Neural progenitor cell (in vitro differentiated cells): ENCODE data around the gene PSTPIP1. TPM values are rescaled to one million over a fixed set of nuclear protein-coding genes. Genes with fewer than 3 reads are reported as not detected.

ENCODE experiments used
- DNase-seq: peaks from one replicate; pipeline ENCODE4 v3.0.0-alpha.2; 2016; ENCODE audit warnings: low spot score
- H2AFZ ChIP-seq: fragments of 200-600 bp; sonication (generic); replicated peaks from 2 replicates; pipeline ENCODE4 v1.6.1; 2016; ENCODE audit warnings: antibody characterized with exemption
- H3F3A ChIP-seq: fragments of 200-600 bp; sonication (generic); 2 replicates; pipeline ENCODE4 v1.6.1; 2016; ENCODE audit warnings: antibody characterized with exemption, low read depth
- H3K27ac ChIP-seq: fragments of 200-600 bp; sonication (generic); 2 replicates; pipeline ENCODE4 v1.5.1; 2016; ENCODE audit warnings: mild to moderate bottlenecking
- H3K27me3 ChIP-seq: fragments of 200-600 bp; sonication (generic); 2 replicates; pipeline ENCODE4 v1.6.1; 2016; ENCODE audit warnings: mild to moderate bottlenecking, moderate library complexity
- H3K36me3 ChIP-seq: fragments of 200-600 bp; sonication (generic); 2 replicates; pipeline ENCODE4 v1.5.1; 2016
- H3K4me1 ChIP-seq: fragments of 200-600 bp; sonication (generic); 2 replicates; pipeline ENCODE4 v1.6.1; 2016; ENCODE audit warnings: mixed run types
- H3K4me2 ChIP-seq: fragments of 200-600 bp; sonication (generic); 2 replicates; pipeline ENCODE4 v1.6.1; 2016
- H3K4me3 ChIP-seq: fragments of 200-600 bp; sonication (generic); 2 replicates; pipeline ENCODE4 v1.5.1; 2016
- H3K79me2 ChIP-seq: fragments of 200-600 bp; sonication (generic); 2 replicates; pipeline ENCODE4 v1.6.1; 2016; ENCODE audit warnings: low read depth
- H3K9ac ChIP-seq: fragments of 200-600 bp; sonication (generic); 2 replicates; pipeline ENCODE4 v1.6.1; 2016
- H3K9me3 ChIP-seq: fragments of 200-600 bp; sonication (generic); 2 replicates; pipeline ENCODE4 v1.5.1; 2016; ENCODE audit warnings: low read depth
- H4K20me1 ChIP-seq: fragments of 200-600 bp; sonication (generic); 2 replicates; pipeline ENCODE4 v1.6.1; 2016; ENCODE audit warnings: low read depth
- H3K27ac Mint-ChIP-seq: 3 replicates; pipeline ENCODE4 v1.8.0; 2021; ENCODE audit warnings: mixed read lengths
- H3K27me3 Mint-ChIP-seq: 2 replicates; pipeline ENCODE4 v1.8.0; 2022; ENCODE audit warnings: low read depth, mild to moderate bottlenecking, inconsistent platforms, moderate library complexity, mixed read lengths; ENCODE audit not compliant: insufficient read depth
- H3K36me3 Mint-ChIP-seq: 3 replicates; pipeline ENCODE4 v1.8.0; 2021; ENCODE audit warnings: mixed read lengths
- H3K4me1 Mint-ChIP-seq: 3 replicates; pipeline ENCODE4 v1.8.0; 2021; ENCODE audit warnings: mixed read lengths
- H3K4me3 Mint-ChIP-seq: 3 replicates; pipeline ENCODE4 v1.8.0; 2021; ENCODE audit warnings: mild to moderate bottlenecking, moderate library complexity, mixed read lengths
- H3K9me3 Mint-ChIP-seq: 3 replicates; pipeline ENCODE4 v1.8.0; 2020; ENCODE audit warnings: mixed read lengths
- EZH2 ChIP-seq: fragments of 200-600 bp; sonication (generic); IDR thresholded peaks from 2 replicates; pipeline ENCODE4 v1.6.1; 2017; ENCODE audit warnings: antibody characterized with exemption, mild to moderate bottlenecking, moderate library complexity
- EZH2phosphoT487 ChIP-seq: fragments of 200-600 bp; sonication (generic); IDR thresholded peaks from 2 replicates; pipeline ENCODE4 v1.6.1; 2017; ENCODE audit warnings: antibody characterized with exemption
- total RNA-seq: library from RNA; depleted of rRNA; stranded (reverse); fragments of >200 nt; gene quantifications from 2 replicates; pipeline ENCODE4 v1.2.3, GENCODE V29; 2015; ENCODE audit warnings: low replicate concordance
- TF ChIP-seq, protein P1 (sequence below): fragments of 200-600 bp; sonication (generic); IDR thresholded peaks from 2 replicates; pipeline ENCODE4 v1.5.1; 2017; ENCODE audit warnings: antibody characterized with exemption, mild to moderate bottlenecking

PSTPIP1 gene
- total RNA-seq, 1 donor from 2014 or later, result 0.19 TPM

DNA sequence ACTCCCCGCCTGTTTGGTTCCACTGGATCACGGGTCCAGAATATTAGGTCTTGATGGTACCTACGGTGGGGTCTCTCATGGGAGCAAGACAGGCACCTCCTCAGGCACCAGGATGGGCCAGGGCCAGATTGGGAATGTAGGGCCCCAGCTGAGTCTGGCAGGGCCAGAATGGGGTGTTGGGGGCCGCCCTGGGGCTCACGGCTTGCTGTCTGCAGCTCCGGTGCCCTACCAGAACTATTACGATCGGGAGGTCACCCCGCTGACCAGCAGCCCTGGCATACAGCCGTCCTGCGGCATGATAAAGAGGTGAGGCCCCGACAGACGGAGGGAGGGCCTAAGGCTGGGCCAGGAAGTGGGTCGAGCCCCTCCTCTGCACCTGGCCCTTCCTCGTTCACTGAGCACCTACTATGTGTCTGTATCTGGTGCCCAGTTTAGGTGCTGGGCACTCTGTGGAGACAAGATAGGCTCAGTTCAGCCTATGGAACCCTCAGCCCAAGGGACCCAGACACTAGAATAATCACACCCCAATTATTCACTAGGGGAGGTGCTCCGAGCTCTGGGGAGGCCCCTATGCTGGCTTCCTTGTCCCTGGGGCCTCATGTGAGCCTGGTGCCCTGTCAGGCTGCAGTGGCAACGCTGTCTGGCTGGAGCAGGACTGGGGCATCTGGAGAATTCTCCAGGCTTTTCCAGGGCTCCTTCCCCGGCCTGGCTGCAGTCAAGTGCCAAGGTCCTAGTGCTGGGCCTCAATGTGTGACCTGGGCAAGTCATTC, 37.9 kb downstream of the PSTPIP1 start:
- Histone ChIP-seq H4K20me1 (no peaks in the 10 kb centered on the region), H3K4me2 (no peak overlapping the region), H3K4me1 (peaks cover 32% of the 10 kb centered on the region), H3K9ac (no peak overlapping the region), H2AFZ (no peak overlapping the region), H3K4me3 (no peak overlapping the region), H3F3A (peaks cover 4% of the 10 kb centered on the region), H3K27me3 (no peaks in the 10 kb centered on the region), H3K27ac (no peak overlapping the region), H3K79me2 (no peaks in the 10 kb centered on the region), H3K9me3 (no peaks in the 10 kb centered on the region), H3K36me3 (no peaks in the 10 kb centered on the region)
- Mint-ChIP-seq H3K4me1 (peaks cover 21% of the 10 kb centered on the region), H3K27ac (no peak overlapping the region), H3K36me3 (peaks cover 5% of the 10 kb centered on the region), H3K27me3 (peaks cover 10% of the 10 kb centered on the region), H3K4me3 (no peak overlapping the region), H3K9me3 (peaks cover 3% of the 10 kb centered on the region)
- TF ChIP-seq, protein P1, sequence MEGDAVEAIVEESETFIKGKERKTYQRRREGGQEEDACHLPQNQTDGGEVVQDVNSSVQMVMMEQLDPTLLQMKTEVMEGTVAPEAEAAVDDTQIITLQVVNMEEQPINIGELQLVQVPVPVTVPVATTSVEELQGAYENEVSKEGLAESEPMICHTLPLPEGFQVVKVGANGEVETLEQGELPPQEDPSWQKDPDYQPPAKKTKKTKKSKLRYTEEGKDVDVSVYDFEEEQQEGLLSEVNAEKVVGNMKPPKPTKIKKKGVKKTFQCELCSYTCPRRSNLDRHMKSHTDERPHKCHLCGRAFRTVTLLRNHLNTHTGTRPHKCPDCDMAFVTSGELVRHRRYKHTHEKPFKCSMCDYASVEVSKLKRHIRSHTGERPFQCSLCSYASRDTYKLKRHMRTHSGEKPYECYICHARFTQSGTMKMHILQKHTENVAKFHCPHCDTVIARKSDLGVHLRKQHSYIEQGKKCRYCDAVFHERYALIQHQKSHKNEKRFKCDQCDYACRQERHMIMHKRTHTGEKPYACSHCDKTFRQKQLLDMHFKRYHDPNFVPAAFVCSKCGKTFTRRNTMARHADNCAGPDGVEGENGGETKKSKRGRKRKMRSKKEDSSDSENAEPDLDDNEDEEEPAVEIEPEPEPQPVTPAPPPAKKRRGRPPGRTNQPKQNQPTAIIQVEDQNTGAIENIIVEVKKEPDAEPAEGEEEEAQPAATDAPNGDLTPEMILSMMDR, result no peak
- no peak for TF ChIP-seq EZH2phosphoT487
- TF ChIP-seq EZH2, result no peak
- DNase-seq, result no peak

DNA sequence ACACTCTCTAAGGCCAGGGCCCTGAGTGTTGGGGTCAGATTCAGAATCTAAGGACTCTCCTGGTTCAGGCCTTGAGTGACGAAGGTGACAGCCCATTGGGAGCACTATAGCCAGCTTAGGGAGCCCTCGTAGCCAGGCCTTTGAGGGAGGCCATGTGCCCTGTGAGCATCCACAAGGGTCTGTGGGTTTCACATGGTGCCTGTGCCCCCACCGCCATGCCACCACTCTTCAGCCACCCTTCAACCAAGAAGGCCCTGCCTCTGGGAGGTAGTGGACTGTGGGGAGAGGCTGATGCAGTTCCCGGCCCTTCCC, 38.4 kb downstream of the PSTPIP1 start:
- H3K4me2 ChIP-seq, result no peak overlapping the region
- H3F3A ChIP-seq, result peaks cover 4% of the 10 kb centered on the region
- no peak overlapping the region for H3K27ac Mint-ChIP-seq
- no peak overlapping the region for H3K4me3 ChIP-seq
- H3K79me2 ChIP-seq, result no peaks in the 10 kb centered on the region
- no peak overlapping the region for H3K27ac ChIP-seq
- no peak overlapping the region for H3K9ac ChIP-seq
- H3K27me3 ChIP-seq, result no peaks in the 10 kb centered on the region
- TF ChIP-seq, protein P1, result no peak
- TF ChIP-seq EZH2 (no peak), EZH2phosphoT487 (no peak)
- H3K4me1 ChIP-seq, result peaks cover 32% of the 10 kb centered on the region
- no peak overlapping the region for H3K4me3 Mint-ChIP-seq
- no peaks in the 10 kb centered on the region for H3K9me3 ChIP-seq
- H3K36me3 Mint-ChIP-seq, result peaks cover 5% of the 10 kb centered on the region
- no peaks in the 10 kb centered on the region for H4K20me1 ChIP-seq
- peaks cover 21% of the 10 kb centered on the region for H3K4me1 Mint-ChIP-seq
- H3K27me3 Mint-ChIP-seq, result peaks cover 10% of the 10 kb centered on the region
- no peak for DNase-seq
- peaks cover 3% of the 10 kb centered on the region for H3K9me3 Mint-ChIP-seq
- no peaks in the 10 kb centered on the region for H3K36me3 ChIP-seq
- H2AFZ ChIP-seq, result no peak overlapping the region

DNA sequence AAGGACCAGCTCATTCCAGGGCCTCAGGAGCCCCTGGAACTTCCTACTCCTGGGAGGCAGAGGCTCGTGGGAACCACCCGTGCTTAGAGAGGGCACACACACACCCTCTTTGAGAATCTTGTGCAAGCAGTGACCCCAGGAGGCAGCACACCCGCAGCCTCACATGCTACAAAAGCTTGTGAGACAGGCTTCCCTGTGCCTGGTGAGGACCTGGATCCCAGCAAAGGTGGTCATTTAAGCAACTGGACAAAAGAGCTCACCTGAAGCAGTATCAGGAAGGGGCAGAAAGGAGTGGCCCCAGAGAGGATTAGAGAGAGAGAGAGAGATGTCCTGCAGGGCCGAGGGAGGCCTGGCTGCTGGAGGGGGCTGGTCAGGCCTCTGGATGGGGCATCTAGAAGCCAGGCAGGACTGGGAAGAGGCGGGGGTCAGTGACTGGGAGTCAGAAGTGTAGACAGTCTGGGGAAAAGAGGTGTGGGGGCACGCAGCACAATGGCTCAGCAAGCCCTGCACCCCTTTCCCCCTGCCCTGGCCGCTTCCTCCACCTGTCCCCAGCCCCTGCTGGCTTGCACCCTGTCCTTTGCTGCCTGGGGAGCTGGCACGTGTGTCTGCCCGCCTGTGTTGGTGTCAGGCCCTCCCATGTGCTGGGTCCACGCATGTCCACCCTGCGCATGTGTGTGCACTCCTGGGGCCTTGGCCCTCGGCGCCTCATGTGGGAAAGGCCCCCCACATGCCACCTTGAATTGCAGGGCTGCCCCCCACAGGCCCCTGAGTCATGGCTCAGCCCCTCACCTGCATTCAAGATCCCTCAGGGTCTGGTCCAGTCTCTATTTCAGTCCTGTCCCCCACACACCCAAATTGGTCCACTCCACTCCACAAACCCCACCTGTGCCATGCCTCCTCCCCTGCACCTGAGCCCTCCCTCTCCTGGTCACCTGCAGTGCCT, 39.1 kb downstream of the PSTPIP1 start:
- Histone ChIP-seq H3K9me3 (no peaks in the 10 kb centered on the region), H3K27me3 (no peaks in the 10 kb centered on the region), H3K4me2 (peak overlapping the region; percentile 42), H3K9ac (no peak overlapping the region), H4K20me1 (no peaks in the 10 kb centered on the region), H2AFZ (no peak overlapping the region), H3K79me2 (no peaks in the 10 kb centered on the region), H3K27ac (no peak overlapping the region), H3F3A (peaks cover 4% of the 10 kb centered on the region), H3K36me3 (no peaks in the 10 kb centered on the region), H3K4me1 (peaks cover 32% of the 10 kb centered on the region), H3K4me3 (no peak overlapping the region)
- H3K4me3 Mint-ChIP-seq, result peak overlapping the region; percentile 52
- TF ChIP-seq, protein P1, result no peak
- TF ChIP-seq EZH2, result no peak
- no peak for TF ChIP-seq EZH2phosphoT487
- DNase-seq, result no peak
- peaks cover 21% of the 10 kb centered on the region for H3K4me1 Mint-ChIP-seq
- peaks cover 3% of the 10 kb centered on the region for H3K9me3 Mint-ChIP-seq
- peak overlapping the region; percentile 97 for H3K27ac Mint-ChIP-seq
- H3K27me3 Mint-ChIP-seq, result peaks cover 10% of the 10 kb centered on the region
- peaks cover 5% of the 10 kb centered on the region for H3K36me3 Mint-ChIP-seq
